ENCODE measurements around the gene GET3. TPM values are rescaled to one million over a fixed set of nuclear protein-coding genes. Genes with fewer than 3 reads are reported as not detected.

GET3 gene
- total and polyA plus RNA-seq, 2 of the 4 experiments (the other 2 are of a cell fraction): 129 to 152 TPM

DNA sequence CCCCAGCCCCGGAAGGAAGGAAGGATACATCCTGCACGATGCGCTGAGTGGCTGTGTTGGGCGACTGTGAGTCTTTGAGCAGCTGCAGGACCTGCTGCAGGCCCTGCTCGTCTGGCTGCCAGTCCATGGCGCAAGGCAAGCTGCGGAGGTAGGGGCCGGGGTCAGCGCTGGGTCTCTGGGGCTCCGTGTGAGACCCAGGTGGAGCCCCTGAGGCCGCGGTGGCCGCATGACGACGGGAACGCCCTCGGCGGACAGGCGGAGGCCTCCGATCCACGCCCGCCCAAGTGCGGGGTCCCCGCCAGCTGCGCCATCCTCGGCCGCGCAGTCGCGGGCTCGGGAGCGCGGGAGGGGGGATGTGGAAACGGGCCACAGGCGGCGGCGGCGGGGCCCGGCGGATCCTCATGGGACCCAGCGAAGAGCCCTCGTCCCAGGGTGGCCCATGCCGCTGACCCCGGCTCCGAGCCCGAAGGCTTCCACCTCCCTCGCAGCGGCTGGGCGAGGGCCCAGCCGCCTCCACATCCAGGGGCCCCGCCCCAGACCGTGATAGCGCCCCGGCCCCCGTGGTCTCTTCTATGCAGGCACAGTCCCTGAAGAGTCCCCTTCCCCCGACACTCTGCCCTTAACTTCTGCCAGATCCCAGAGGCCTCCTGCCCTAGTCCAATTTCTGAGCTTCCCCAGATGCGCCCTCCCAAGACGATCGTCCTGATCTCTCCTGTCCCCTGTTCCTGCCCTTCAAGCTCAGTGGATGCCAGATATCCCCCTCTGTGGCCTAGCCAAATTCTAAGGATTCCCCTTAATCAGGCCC lies 16.2 kb upstream of the GET3 start:
- peak overlapping the region; percentile 96 for H3K4ac ChIP-seq (ENCODE audit: low read depth, low read length)
- no peak overlapping the region for H2BK15ac ChIP-seq (ENCODE audit: low read depth, low read length)
- TF ChIP-seq FOS (IDR thresholded peaks at IDR 0.05; ENCODE audit: low read depth, low read length): no peak
- TF ChIP-seq RFX5 (IDR thresholded peaks at IDR 0.05; ENCODE audit: low read depth, low read length): no peak
- TF ChIP-seq BHLHE40 (IDR thresholded peaks at IDR 0.05; ENCODE audit: low read depth, low read length): no peak
- TF ChIP-seq CEBPB (IDR thresholded peaks at IDR 0.05; ENCODE audit: low read depth, low read length): no peak
- 4% methylated on average over 29 of the region's 59 CpGs; no CpG with 5 or more reads in 1 of the 2 experiments for WGBS, 2 experiments (ENCODE audit: extremely low coverage in 2 of 2, insufficient read length in 1 of 2)
- H4K91ac ChIP-seq (ENCODE audit: insufficient read depth, low read depth, low read length): peak overlapping the region; percentile 89
- peak overlapping the region; percentile 94 for H3K14ac ChIP-seq (replicated peaks; ENCODE audit: low read depth, low read length)
- peak overlapping the region; percentile 50 for H2BK120ac ChIP-seq (ENCODE audit: low read depth, low read length)
- peaks cover 10% of the 10 kb centered on the region; the same call in 1 of the 2 replicates for H3K9me1 ChIP-seq (ENCODE audit: insufficient read depth, low read length)
- H3K79me1 ChIP-seq (ENCODE audit: low read depth in 1 of 2, low read length in 2 of 2): peaks cover 22 to 65% of the 10 kb centered on the region in 2 experiments
- H2BK5ac ChIP-seq (ENCODE audit: low read depth, low read length, poor library complexity, severe bottlenecking): peak overlapping the region; percentile 95
- H3K4me2 ChIP-seq (ENCODE audit: low read depth, low read length): peak overlapping the region; percentile 99
- peaks cover 4% of the 10 kb centered on the region for H3K4me1 ChIP-seq (ENCODE audit: control insufficient read depth, insufficient read depth, low read length)
- peak overlapping the region; percentile 100 for H2AK9ac ChIP-seq (replicated peaks; ENCODE audit: low read depth, low read length, poor library complexity)
- dilution Hi-C loops (cut with HindIII; ENCODE audit: low sequenced_read_pairs, unreplicated experiment) (no loop called here), intact Hi-C loops (cut with micrococcal nuclease) (no loop called here), in situ Hi-C loops (cut with MboI; ENCODE audit: low sequenced_read_pairs) (no loop called here)
- peak overlapping the region; percentile 81; the same call in 1 of the 2 replicates for H3K56ac ChIP-seq (ENCODE audit: extremely low read depth, insufficient read depth, low read length)
- no peaks in the 10 kb centered on the region for H3K27me3 ChIP-seq (ENCODE audit: control insufficient read depth, insufficient read depth, low read length)
- peak overlapping the region; percentile 77 to 95; a peak in 3 of 4 replicates for H4K8ac ChIP-seq (ENCODE audit: low read depth in 2 of 2, low read length in 2 of 2)
- H4K20me1 ChIP-seq (ENCODE audit: insufficient read depth, low read length): peaks cover 15% of the 10 kb centered on the region; the same call in 1 of the 2 replicates
- peaks cover 18% of the 10 kb centered on the region for H3K36me3 ChIP-seq (ENCODE audit: control insufficient read depth, insufficient read depth, low read length)
- ATAC-seq (ENCODE audit: low read depth): peak; percentile 22
- H3K18ac ChIP-seq (ENCODE audit: low read depth, low read length): peak overlapping the region; percentile 42
- peak overlapping the region; percentile 87 for H2AK5ac ChIP-seq (ENCODE audit: low read depth, low read length)
- H2AFZ ChIP-seq (replicated peaks; ENCODE audit: low read length, poor library complexity): peak overlapping the region; percentile 93
- H3K23ac ChIP-seq (ENCODE audit: low read depth, low read length): peak overlapping the region; percentile 79
- H3K27ac ChIP-seq (ENCODE audit: insufficient read depth, low read length): peak overlapping the region; percentile 85
- POLR2A ChIA-PET (ENCODE audit: unreplicated experiment): no interaction called here
- no TSS peak for BruUV-seq (replicated peaks)
- peak overlapping the region; percentile 56 for H4K5ac ChIP-seq (ENCODE audit: low read depth, low read length)
- no peaks in the 10 kb centered on the region for H3K9me3 ChIP-seq (ENCODE audit: control insufficient read depth, insufficient read depth, low read length)
- peak overlapping the region; percentile 92 for H3K9ac ChIP-seq (ENCODE audit: low read depth, low read length)
- H3K4me3 ChIP-seq (ENCODE audit: insufficient read depth, low read depth, low read length): peak overlapping the region; percentile 91
- CTCF ChIA-PET: interaction anchor here (2.2 kb wide), 1 partner anchor 12 kb away, joined by 8 read pairs; no protein-coding TSS in a partner anchor
- DNase-seq: no peak
- no peak overlapping the region for H2BK20ac ChIP-seq (ENCODE audit: low read depth, low read length)
